GM18505 (cell line): ENCODE data around the gene ZBTB7C.

ENCODE experiments used
- ATAC-seq: cut with Tn5 transposase; IDR thresholded peaks from one replicate; pipeline ENCODE4 v1.9.1; 2021; ENCODE audit not compliant: unreplicated experiment
- POLR2A ChIP-seq: IDR thresholded peaks from 4 replicates; pipeline ENCODE4 v1.6.1; 2011; ENCODE audit warnings: borderline replicate concordance; ENCODE audit not compliant: insufficient read depth, insufficient read length; ENCODE audit errors: extremely low read depth

Gene ZBTB7C

GRCh38 chr18:48391868-48392267, 17.3 kb downstream of the ZBTB7C start:
- ATAC-seq = no peak
- no peak for TF ChIP-seq POLR2A

GRCh38 chr18:48390641-48391040, 18.5 kb downstream of the ZBTB7C start:
- no peak for ATAC-seq
- no peak for TF ChIP-seq POLR2A

- no peak for ATAC-seq
- no peak for TF ChIP-seq POLR2A
These were observed 20.7 kb downstream of the ZBTB7C start for GRCh38 chr18:48388478-48388877.

- TF ChIP-seq POLR2A = no peak
- ATAC-seq = no peak
These were observed 21.9 kb downstream of the ZBTB7C start for GRCh38 chr18:48387300-48387699.

GRCh38 chr18:48385596-48385995, 23.6 kb downstream of the ZBTB7C start:
- ATAC-seq = no peak
- no peak for TF ChIP-seq POLR2A

GRCh38 chr18:48376934-48377333, 32.2 kb downstream of the ZBTB7C start:
- no peak for ATAC-seq
- TF ChIP-seq POLR2A = no peak

- ATAC-seq = no peak
- TF ChIP-seq POLR2A = no peak
These were observed 32.8 kb downstream of the ZBTB7C start for GRCh38 chr18:48376406-48376805.

GRCh38 chr18:48375150-48375800, 33.9 kb downstream of the ZBTB7C start:
- no peak for ATAC-seq

GRCh38 chr18:48374423-48375149, 34.6 kb downstream of the ZBTB7C start:
- no peak for TF ChIP-seq POLR2A
- ATAC-seq = no peak

More at GRCh38 chr18:48375150-48375800, 33.9 kb downstream of the ZBTB7C start:
- TF ChIP-seq POLR2A = no peak

- TF ChIP-seq POLR2A = no peak
- no peak for ATAC-seq
These were observed 37.2 kb downstream of the ZBTB7C start for GRCh38 chr18:48371854-48372602.

- no peak for ATAC-seq
- no peak for TF ChIP-seq POLR2A
These were observed 41.6 kb downstream of the ZBTB7C start for GRCh38 chr18:48367557-48367956.

GRCh38 chr18:48365965-48366364, 43.2 kb downstream of the ZBTB7C start:
- TF ChIP-seq POLR2A = no peak

GRCh38 chr18:48364146-48364545, 45.0 kb downstream of the ZBTB7C start:
- TF ChIP-seq POLR2A = no peak
- no peak for ATAC-seq

More at GRCh38 chr18:48365965-48366364, 43.2 kb downstream of the ZBTB7C start:
- no peak for ATAC-seq

GRCh38 chr18:48363175-48363574, 46.0 kb downstream of the ZBTB7C start:
- no peak for ATAC-seq
- TF ChIP-seq POLR2A = no peak

- TF ChIP-seq POLR2A = no peak
- ATAC-seq = no peak
These were observed 47.4 kb downstream of the ZBTB7C start for GRCh38 chr18:48361801-48362200.
